ENCODE results near the gene ZCRB1.
"Not testable (repeated sequence)": the region's sequence is repeated elsewhere in the genome, so short reads cannot be mapped to it uniquely, and the experiment has no call there.

ZCRB1 gene

DNA sequence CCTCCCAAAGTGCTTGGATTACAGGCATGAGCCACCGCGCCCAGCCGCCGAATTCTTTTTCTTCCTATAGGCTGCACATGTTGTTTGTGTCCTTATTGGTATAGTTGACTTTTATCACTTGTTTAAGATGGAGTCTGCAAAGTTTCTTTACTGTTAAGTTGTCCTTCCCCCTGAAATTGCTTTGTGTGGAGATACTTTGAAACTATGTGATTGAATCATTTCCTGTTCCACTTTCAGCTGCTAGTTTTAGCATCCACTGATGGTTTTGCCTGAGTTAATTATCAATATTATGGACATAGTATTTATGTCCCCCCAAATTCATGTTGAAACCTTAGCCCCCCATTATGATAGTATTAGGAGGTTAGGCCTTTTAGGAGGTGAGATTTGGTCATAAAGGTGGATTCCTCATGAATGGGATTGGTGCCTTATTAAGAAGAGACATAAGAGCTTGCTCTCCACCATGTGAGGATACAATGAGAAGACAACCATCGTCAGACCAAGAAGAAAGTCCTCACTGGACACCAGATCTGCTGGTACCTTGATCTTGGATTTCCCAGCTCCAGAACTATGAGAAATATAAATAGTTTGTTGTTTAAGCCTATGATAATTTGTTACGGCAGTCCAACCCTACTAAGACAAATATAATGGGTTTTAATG lies 35.0 kb upstream of the ZCRB1 start:
- Histone ChIP-seq H3K27me3 (no peaks in the 10 kb centered on the region), H3K4me3 (no peak overlapping the region), H3K4me2 (peak overlapping the region; percentile 3 to 70 (median 39); a peak in 21 of 22 replicates), H4K20me1 (peaks cover 0 to 11% (median 0%) of the 10 kb centered on the region in 11 experiments; a peak in 6 of 22 replicates), H3K9me3 (replicated peaks in 1 of 11) (no peaks in the 10 kb centered on the region), H3K36me3 (peaks cover 32 to 75% (median 57%) of the 10 kb centered on the region in 11 experiments), H3K4me1 (peaks cover 7 to 19% (median 12%) of the 10 kb centered on the region in 10 experiments; a peak in 18 of 20 replicates), H3K9ac (no peak overlapping the region), H3K27ac (peak overlapping the region in 2 of 11 experiments; percentile 15 to 19; a peak in 3 of 22 replicates)
- TF ChIP-seq Cebpa-rat (IDR thresholded peaks at IDR 0.05): no peak

DNA sequence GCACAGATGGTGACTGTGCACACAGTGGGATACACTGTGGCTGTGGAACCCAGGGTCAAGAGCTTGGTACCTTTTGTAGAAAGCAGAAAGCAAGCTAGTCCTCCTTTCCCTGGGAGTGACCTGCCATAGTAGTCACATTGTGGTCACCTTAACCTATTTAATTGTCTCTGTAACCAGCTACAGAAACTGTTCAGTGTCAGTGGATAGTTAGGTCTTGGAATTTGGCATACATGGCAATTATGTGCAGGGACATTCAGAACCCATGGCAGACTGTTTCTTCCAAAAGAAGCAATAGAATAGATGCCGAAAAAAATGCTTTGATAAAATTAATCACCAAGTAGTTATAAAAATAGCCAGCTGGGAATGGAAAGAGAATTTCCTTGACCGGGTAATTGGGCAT lies 30.4 kb upstream of the ZCRB1 start:
- Histone ChIP-seq H3K4me2 (no peak overlapping the region), H3K9ac (no peak overlapping the region), H3K36me3 (peaks cover 64 to 98% (median 77%) of the 10 kb centered on the region in 11 experiments), H4K20me1 (peaks cover 0 to 16% (median 2%) of the 10 kb centered on the region in 11 experiments; a peak in 7 of 22 replicates), H3K27me3 (no peaks in the 10 kb centered on the region), H3K4me3 (no peak overlapping the region), H3K27ac (no peak overlapping the region), H3K9me3 (replicated peaks in 1 of 11) (no peaks in the 10 kb centered on the region), H3K4me1 (peaks cover 7 to 19% (median 12%) of the 10 kb centered on the region in 10 experiments; a peak in 18 of 20 replicates)
- TF ChIP-seq Cebpa-rat (IDR thresholded peaks at IDR 0.05): no peak

DNA sequence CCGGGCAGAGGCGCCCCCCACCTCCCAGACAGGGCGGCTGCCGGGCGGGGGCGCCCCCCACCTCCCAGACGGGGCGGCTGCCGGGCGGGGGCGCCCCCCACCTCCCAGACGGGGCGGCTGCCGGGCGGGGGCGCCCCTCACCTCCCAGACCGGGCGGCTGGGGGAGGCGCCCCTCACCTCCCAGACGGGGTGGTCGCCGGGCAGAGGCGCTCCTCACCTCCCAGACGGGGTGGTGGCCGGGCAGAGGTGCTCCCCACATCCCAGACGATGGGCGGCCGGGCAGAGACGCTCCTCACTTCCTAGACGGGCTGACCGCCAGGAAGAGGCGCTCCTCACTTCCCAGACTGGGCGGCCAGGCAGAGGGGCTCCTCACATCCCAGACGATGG lies 24.1 kb upstream of the ZCRB1 start:
- H3K27ac ChIP-seq, H3K4me2 ChIP-seq, H3K27me3 ChIP-seq, H3K4me1 ChIP-seq, H3K4me3 ChIP-seq, H3K9ac ChIP-seq: not testable (repeated sequence)
- Histone ChIP-seq H4K20me1 (peaks cover 0 to 36% (median 11%) of the 10 kb centered on the region in 11 experiments; a peak in 11 of 22 replicates), H3K9me3 (replicated peaks in 1 of 11) (peaks cover 0 to 32% (median 22%) of the 10 kb centered on the region in 11 experiments; a peak in 15 of 22 replicates), H3K36me3 (peaks cover 48 to 83% (median 68%) of the 10 kb centered on the region in 11 experiments)

DNA sequence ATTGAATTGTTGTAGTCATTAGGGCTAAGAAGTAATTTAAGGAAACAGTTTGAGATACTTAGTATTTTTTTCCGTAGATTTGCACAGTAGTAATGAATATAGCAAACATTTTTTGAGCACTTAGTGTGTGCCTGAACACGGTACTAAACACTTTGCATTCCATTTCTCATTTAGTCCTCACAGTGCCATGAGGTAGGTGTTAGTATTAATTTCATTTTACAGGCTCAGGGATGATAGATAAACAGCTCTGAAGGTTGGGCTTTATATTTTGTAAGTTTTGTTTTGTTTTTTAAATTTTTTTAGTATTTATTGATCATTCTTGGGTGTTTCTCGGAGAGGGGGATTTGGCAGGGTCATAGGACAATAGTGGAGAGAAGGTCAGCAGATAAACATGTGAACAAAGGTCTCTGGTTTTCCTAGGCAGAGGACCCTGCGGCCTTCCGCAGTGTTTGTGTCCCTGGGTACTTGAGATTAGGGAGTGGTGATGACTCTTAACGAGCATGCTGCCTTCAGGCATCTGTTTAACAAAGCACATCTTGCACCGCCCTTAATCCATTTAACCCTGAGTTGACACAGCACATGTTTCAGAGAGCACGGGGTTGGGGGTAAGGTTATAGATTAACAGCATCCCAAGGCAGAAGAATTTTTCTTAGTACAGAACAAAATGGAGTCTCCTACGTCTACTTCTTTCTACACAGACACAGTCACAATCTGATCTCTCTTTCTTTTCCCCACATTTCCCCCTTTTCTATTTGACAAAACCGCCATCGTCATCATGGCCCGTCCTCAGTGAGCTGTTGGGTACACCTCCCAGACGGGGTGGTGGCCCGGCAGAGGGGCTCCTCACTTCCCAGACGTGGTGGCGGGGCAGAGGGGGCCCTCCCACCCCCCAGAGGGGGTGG lies 23.5 kb upstream of the ZCRB1 start:
- H3K27ac ChIP-seq, H3K4me3 ChIP-seq, H3K4me1 ChIP-seq, H3K27me3 ChIP-seq, H3K9ac ChIP-seq, H3K4me2 ChIP-seq: not testable (repeated sequence)
- peaks cover 43 to 81% (median 62%) of the 10 kb centered on the region in 11 experiments for H3K36me3 ChIP-seq
- H3K9me3 ChIP-seq (replicated peaks in 1 of 11): peaks cover 0 to 32% (median 22%) of the 10 kb centered on the region in 11 experiments; a peak in 15 of 22 replicates
- H4K20me1 ChIP-seq: peaks cover 0 to 42% (median 12%) of the 10 kb centered on the region in 11 experiments; a peak in 11 of 22 replicates

DNA sequence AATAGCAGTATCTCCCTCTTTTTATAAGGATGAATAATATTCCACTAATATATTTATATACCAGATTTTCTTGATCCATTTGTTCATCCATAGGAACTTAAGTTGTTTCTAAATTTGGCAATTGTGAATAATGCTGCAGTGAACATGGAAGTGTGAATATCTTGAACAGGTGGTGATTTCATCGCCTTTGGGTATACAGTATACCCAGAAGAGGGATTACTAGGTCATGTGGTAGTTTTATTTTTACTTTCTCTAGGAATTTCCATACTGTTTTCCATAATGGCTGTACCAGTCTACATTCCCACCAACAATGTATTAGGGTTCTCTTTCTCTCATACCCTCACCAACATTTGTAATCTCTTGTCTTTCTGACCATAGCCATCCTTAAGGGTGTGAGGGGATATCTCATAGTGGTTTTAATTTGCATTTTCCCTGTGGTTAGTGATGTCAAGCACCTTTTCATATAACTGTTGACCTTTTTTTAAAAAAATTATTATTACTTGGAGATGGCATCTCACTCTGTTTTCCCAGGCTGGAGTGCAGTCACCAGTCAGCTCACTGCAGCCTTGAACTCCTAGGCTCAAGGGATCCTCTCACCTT lies 20.6 kb upstream of the ZCRB1 start:
- no peak overlapping the region for H3K27ac ChIP-seq
- H3K4me3 ChIP-seq: no peak overlapping the region
- no peak overlapping the region for H3K9ac ChIP-seq
- no peaks in the 10 kb centered on the region for H3K27me3 ChIP-seq
- no peak for TF ChIP-seq Cebpa-rat (IDR thresholded peaks at IDR 0.05)
- H4K20me1 ChIP-seq: peaks cover 0 to 54% (median 28%) of the 10 kb centered on the region in 11 experiments; a peak in 15 of 22 replicates
- H3K36me3 ChIP-seq: peaks cover 37 to 77% (median 54%) of the 10 kb centered on the region in 11 experiments; a peak in 21 of 22 replicates
- H3K4me1 ChIP-seq: no peaks in the 10 kb centered on the region
- H3K9me3 ChIP-seq (replicated peaks in 1 of 11): peaks cover 0 to 32% (median 22%) of the 10 kb centered on the region in 11 experiments; a peak in 15 of 22 replicates
- H3K4me2 ChIP-seq: no peak overlapping the region

DNA sequence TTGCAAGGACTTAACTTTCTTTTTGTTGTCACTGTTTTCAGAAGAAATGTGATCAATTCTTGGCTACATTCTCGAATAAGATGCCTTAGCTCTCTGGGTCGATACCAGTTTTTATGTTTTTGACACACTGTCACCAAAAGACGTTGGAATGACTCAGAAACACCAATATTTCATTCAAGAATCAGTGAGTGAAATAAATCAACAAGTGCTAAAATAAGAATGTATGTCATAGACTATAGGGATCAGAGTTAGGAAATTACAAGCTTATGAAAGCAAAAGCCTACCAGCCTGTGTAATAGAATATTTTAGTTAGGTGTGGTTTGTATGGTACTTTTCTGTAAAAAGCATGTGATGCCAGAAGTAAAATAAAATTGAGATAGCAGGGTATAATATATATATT lies 17.8 kb upstream of the ZCRB1 start:
- TF ChIP-seq Cebpa-rat (IDR thresholded peaks at IDR 0.05): no peak
- H3K4me2 ChIP-seq: no peak overlapping the region
- no peaks in the 10 kb centered on the region for H3K4me1 ChIP-seq
- no peak overlapping the region for H3K9ac ChIP-seq
- H4K20me1 ChIP-seq: peaks cover 9 to 78% (median 50%) of the 10 kb centered on the region in 11 experiments; a peak in 19 of 22 replicates
- peaks cover 0 to 19% (median 15%) of the 10 kb centered on the region in 11 experiments; a peak in 14 of 22 replicates for H3K9me3 ChIP-seq (replicated peaks in 1 of 11)
- no peak overlapping the region for H3K4me3 ChIP-seq
- H3K36me3 ChIP-seq: peaks cover 53 to 85% (median 68%) of the 10 kb centered on the region in 11 experiments
- no peaks in the 10 kb centered on the region for H3K27me3 ChIP-seq
- no peak overlapping the region for H3K27ac ChIP-seq

DNA sequence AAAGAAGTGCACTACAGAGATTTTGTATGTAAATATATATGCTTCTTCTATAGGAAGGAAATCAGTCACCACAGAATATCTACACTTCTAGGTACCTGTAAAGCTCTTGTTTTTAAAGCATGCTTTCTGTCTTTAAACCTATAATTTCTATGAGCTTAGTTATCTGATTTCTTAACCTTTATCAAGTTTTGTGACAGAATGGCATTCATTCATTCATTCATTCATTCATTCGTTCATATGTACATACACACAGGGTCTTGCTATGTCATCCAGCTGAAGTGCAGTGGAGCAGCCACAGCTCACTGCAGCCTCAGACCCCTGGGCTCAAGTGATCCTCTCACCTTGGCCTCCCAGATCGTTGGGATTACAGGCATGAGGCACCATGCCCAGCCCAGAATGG lies 16.1 kb upstream of the ZCRB1 start:
- H3K27me3 ChIP-seq: no peaks in the 10 kb centered on the region
- H3K9me3 ChIP-seq (replicated peaks in 1 of 11): peaks cover 0 to 5% (median 1%) of the 10 kb centered on the region in 11 experiments; a peak in 7 of 22 replicates
- no peak overlapping the region for H3K27ac ChIP-seq
- no peak overlapping the region for H3K9ac ChIP-seq
- 0 out of 20 replicates have a peak, but pooled peaks cover 0 to 4% (median 0%) of the 10 kb centered on the region in 10 experiments for H3K4me1 ChIP-seq
- no peak overlapping the region for H3K4me3 ChIP-seq
- H4K20me1 ChIP-seq: peaks cover 9 to 89% (median 61%) of the 10 kb centered on the region in 11 experiments; a peak in 19 of 22 replicates
- no peak for TF ChIP-seq Cebpa-rat (IDR thresholded peaks at IDR 0.05)
- no peak overlapping the region for H3K4me2 ChIP-seq
- peaks cover 54 to 85% (median 69%) of the 10 kb centered on the region in 11 experiments for H3K36me3 ChIP-seq

DNA sequence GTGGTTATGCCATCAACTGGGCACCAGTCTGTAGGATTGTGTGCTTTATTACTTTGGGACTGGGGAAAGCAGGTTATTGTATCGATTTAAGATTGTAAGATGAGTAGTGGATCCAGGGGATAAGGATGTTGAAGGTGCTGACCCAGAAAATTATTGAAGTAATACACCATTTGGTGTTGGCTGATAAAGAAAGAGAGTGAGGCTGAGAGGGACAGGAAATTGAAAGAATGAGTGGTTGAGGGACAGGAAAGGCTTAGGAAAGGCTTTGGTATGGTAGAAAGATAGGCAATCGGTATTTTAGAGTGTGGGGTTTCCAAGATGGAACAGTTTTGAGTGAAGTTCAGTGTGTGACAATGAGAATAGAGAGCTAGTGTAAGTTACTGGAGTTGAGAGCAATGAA lies 12.4 kb upstream of the ZCRB1 start:
- Histone ChIP-seq H3K4me3 (no peak overlapping the region), H3K27ac (no peak overlapping the region), H3K36me3 (peaks cover 51 to 76% (median 66%) of the 10 kb centered on the region in 11 experiments), H3K9ac (no peak overlapping the region), H3K27me3 (no peaks in the 10 kb centered on the region), H3K9me3 (replicated peaks in 1 of 11) (no peaks in the 10 kb centered on the region), H4K20me1 (peaks cover 26 to 96% (median 79%) of the 10 kb centered on the region in 11 experiments; a peak in 20 of 22 replicates), H3K4me1 (peaks cover 8 to 22% (median 14%) of the 10 kb centered on the region in 10 experiments; a peak in 15 of 20 replicates), H3K4me2 (no peak overlapping the region)
- no peak for TF ChIP-seq Cebpa-rat (IDR thresholded peaks at IDR 0.05)

Data from BLaER1 treated with 17β-estradiol and CSF1 and Interleukin-3, amounts not matched to agents 10 nM and 100 nM (cell line).